HG02763 (cell line): Measurements from ENCODE around the gene SNCG.

Experiments used
- ATAC-seq: cut with Tn5 transposase; IDR thresholded peaks from one replicate; pipeline ENCODE4 v1.9.1; 2021; ENCODE audit warnings: mild to moderate bottlenecking, moderate library complexity; ENCODE audit not compliant: unreplicated experiment

The SNCG gene

DNA sequence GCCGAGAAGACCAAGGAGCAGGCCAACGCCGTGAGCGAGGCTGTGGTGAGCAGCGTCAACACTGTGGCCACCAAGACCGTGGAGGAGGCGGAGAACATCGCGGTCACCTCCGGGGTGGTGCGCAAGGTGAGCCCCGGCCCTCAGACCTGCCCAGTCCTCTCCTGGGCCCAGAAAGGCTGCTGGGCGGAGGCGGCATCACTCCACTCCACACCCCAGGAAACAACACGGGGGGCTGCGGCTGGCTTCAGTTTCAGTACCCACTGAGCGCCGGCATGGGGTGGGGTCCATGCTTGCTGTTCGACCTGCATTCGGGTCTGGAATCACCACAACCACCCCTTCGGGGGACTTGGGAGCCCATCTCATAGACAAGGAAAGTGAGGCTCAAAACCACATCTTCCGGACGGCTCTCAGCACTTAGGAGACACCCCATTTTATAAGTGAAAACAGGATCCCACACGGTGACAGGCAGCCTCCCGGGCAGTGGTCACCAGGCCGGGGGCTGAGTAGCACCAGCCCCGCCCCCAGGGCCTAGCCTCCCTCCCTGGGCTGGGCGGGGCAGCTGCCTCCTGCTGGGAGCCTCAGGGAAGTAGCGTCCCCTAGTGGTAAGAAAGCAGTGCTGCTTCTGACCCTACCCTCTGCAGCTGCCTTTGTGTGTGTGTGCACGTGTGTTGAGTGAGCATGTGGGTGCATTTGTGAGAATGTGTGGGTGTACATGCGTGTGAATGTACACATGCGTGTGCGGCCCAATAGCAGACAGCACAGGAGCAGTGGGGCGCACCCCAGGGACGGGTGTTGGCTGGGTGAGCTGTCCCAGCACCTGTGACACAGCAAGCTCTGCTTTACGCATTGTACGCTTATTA is 1.8 kb downstream of the SNCG start:
- peak; percentile 55 for ATAC-seq

DNA sequence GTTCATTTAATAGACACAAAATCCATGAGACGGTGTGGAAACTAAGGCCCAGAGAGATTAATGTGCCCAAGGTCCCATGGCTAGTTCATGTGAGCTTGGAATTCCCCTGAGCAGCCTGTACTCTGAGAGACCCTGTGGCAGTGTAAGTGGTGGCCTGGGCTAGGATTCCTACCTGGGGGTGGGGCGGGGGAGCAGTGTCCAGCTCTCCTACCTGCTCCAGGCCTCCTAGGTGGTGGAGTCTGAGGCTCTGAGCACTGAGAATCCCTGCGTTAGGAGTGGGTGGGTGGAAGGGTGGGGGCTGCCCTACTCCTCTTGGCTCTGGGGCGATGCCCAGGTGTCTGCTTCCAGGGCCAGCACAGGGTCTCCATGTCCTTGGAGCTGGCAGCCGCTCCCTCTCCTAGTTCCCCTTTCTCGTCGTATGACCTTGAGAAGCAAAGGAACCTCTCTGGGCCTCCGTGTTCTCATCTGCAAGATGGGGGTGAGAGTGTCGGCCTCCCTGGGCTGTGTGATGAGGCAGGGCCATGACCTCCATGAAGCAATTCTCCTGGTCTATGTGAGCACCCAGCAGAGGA is 2.5 kb downstream of the SNCG start:
- ATAC-seq = no peak

DNA sequence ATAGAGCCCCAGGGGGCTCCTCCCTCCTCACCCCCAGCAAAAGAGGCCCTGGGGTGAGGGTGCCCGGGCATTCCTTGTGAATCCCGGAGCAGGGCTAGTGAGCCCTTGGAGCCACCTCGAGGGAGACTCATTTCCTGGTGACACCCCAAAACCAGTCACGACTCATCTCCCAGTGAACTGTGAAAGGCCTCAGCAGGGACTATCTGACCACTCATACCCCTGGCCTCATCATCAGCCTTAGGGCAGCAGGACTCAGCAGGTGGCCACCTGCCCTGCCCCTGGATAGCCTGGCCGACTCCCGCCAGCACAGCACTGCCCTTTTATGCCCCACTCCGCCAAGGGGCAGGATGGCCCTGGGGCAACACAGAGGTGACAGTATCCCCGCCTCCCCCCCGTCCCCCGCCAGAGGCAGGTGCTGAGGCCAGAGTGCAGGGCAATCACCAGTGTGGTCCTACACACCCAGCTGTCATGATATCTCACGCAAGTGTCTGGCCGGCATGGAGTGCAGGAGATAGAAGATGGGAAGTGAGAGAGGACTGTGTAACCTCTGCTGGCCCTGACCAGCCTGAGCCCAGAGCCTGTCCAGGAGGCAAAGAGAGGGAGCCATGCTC is 3.2 kb downstream of the SNCG start:
- ATAC-seq = no peak

DNA sequence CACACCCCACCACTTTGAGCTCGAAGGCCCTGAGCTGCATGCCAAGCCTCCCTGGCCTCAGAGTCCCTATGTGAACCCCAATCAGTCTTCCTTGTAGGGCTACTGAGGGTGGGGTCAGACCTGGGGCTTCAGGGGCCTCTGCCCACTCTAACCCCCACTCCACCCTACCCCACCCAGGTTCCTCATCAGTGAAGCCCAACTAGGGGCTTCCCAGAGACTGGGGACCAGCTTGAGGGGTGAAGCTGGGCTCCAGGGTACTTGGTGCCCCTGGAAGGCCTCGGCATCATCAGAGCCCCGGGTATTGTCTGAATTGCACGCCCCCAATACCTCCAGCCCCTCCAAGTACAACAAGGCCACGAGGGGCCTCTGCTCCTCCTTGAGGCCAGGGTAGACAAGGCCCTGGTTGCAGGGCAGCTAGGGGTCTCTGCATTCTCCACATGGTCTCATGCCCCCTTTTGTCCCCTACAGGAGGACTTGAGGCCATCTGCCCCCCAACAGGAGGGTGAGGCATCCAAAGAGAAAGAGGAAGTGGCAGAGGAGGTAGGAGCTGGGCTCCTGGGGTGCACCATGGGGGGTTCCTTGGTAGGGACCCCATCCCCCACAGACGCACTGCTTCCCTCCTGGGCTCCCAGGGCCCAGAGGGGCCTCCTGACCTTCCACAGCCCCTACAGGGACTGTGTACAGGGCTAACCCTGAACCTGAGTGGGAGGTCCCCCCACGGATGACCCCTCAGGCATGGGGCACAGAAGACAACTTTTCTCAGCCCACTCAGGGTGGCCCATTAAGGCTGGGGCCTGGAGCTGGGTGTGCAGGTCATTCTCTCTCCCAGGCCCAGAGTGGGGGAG is 4.0 kb downstream of the SNCG start:
- ATAC-seq = no peak

DNA sequence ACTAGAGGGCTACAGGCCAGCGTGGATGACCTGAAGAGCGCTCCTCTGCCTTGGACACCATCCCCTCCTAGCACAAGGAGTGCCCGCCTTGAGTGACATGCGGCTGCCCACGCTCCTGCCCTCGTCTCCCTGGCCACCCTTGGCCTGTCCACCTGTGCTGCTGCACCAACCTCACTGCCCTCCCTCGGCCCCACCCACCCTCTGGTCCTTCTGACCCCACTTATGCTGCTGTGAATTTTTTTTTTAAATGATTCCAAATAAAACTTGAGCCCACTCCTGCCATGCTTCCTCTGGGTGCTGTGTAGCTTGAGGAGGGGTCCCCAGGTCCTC is 4.5 kb downstream of the SNCG start:
- ATAC-seq = no peak

DNA sequence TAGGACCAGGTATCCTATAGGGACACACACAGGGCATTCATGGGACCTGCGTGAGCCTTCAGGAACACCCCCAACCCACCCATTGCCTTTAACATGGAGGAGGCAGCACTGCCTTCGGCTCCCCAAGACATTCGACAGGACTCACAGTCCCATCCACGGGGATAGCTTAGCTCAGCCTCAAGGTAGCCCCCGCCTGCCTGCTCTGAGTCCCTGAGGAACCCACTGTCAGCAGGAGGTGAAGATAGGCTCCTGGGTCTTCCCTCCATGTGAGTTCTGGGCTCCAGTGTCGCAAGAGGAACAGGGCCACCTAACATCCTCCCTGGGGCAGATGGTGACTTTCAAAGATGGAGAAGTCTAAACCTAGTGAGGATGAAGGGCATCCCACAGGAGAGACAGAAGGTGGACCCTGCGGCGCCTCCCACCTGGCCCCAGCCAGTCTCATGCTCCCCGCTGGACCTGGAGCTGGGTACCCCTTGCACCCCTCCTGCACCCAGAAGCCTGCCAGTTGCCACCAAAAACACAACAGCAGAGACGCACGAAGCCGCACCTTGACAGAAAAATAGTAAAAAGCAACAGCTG is 5.0 kb downstream of the SNCG start:
- no peak for ATAC-seq

DNA sequence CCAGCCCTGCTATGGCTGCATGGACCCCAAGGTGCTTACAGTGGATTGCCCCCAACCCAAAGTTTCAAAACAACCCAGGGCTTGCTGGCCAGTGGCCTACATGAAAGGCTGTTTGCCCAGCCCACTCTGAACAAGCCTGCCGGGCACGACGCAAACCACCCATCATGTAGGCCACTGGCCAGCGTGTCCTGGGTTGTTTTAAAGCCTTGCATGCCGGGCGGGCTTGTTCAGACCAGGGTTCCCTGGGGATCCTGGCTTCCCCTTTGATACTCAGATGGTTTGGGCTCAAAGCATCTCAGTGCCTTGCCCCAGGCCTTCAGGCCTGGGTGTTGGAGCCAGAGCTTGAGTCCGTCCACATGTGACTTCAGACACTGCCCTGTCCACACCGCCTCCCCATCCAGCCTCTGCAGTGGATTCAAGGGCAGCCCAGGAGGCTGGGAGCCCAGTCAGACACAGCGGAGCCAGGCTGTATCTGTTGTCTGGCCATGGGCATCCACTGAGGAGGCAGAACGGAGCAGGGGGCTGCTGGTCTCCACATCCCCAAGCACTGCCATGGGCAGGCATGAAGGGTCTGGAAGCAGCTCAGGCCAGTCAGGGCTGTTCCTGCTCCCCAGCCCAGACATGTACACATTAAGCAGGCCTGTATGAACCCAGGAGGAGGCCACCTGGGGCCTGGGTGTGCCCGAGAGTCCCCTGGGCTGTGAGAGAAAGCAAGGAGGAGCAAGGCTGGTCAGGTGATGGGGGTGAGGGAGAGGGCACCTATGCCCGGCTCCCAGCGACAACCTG is 5.9 kb downstream of the SNCG start:
- ATAC-seq = no peak

DNA sequence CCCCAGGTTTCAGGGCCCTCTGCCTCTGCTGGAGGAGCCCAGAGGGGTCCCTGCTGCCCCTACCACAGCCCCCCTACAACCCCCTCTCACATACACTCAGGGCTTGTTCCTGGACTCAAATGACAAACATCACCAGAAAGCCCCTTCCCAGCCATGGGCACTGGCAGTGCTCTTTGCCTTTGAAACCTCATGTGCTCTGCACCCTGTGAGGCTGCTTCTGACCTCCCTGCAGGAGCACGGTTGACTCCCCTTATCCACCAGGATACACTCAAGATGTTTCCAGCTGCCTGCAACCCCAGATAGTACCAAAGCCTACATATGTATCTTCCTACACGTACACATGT is 6.4 kb downstream of the SNCG start:
- no peak for ATAC-seq

DNA sequence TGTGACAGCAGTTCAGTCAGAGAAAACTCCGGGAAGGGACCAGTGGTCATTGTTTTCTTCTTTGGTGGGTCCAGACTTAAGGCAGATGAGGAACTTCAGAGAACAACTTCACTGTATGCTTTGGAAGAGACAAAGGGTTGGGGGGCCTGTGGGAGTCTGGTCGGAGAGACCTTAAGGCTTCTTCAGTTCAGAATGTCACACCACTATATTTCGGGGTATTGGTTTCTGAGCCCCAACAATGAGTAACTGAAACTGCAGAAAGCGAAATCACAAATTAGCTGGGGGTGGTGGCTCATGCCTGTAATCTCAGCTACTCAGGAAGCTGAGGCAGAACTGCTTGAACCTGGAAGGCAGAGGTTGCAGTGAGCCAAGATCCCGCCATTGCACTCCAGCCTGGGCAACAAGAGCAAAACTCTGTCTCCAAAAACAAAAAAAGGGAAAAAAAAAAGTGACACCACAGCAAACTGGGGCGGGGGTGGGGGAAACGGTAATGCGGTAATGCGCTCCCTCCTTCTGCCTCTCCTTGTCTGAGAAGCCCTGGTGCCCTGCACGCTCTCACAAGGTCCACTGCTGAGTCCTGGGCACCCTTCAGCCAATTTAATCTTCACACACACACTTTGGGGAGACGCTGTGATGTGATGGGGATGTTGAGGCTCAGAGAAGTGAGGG is 7.7 kb downstream of the SNCG start:
- ATAC-seq = no peak

DNA sequence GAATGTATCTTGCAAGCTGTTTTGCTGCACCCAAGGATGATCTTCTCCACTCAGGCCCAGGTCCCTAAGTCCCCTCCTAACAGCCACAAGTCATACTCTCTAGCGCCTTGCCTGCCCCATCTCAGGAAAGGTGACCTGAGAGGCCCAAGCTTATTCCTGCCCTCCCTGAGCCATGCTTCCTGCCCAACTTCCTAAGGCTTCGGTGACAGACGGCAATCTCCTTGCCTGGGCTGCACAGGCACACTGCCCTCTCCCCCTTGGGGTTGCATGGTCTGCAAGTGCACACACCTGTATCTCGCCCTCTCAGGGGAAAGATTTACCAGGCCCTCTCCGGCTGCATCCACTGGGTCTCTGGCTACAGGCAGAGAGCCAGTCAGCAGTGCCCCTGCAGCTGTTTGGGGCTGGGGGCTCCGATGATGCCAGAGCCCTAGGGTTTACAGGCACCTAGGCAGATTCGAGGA is 9.1 kb downstream of the SNCG start:
- no peak for ATAC-seq

DNA sequence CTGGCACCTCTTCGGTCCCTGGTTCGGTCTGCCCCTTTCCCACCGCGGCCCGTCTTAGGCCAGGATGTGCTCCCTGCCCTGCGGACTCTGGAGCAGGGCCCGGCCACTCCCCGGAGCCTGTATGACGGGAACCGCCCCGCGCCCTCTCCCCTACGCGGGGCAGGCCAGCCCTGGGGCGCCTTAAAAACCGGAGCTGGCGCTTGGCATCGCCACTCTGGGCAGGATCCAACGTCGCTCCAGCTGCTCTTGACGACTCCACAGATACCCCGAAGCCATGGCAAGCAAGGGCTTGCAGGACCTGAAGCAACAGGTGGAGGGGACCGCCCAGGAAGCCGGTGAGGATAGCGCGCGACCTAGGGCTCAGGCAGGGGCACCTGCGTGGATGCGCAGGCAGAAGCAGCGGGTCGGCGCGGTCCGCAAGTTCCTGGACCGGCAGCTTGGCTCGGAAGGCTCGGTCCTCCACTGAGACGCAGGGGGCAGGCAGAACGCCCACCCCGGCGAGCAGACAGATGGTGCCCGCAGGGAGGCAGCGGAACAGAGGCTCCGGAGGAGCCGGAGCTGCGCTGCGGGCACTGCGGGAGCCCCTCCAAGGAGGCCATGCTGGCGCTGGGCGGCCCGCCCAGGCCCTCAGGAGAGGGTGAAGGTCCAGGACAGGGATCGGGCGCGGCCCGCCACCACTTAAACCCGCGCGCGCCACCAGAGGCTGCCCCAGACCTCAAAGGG is 10.0 kb downstream of the SNCG start, which contains the start of gene ADIRF:
Gene ADIRF (plus strand): TSS at position 212 of the 723 bp plus-strand sequence. CDS start 63 bp downstream, at position 275.
- ATAC-seq = no peak

DNA sequence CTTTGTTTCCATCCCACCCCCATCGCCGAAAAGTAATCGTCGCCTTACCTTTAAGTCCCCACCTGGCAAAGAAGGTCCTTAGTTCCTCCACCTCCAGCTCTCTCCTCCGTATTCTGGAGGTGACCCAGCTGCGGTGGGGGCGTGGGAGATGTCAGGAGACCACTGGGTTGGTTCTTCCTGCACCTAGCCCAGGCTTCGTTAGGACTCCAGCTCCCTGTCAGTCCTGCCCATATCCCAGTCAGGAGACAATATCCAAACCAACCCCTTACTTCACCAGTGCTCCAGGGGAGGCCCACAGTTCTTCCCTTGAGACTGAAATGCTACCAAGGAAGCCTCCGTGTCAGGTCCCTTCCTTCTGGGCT is 10.6 kb downstream of the SNCG start:
- no peak for ATAC-seq

DNA sequence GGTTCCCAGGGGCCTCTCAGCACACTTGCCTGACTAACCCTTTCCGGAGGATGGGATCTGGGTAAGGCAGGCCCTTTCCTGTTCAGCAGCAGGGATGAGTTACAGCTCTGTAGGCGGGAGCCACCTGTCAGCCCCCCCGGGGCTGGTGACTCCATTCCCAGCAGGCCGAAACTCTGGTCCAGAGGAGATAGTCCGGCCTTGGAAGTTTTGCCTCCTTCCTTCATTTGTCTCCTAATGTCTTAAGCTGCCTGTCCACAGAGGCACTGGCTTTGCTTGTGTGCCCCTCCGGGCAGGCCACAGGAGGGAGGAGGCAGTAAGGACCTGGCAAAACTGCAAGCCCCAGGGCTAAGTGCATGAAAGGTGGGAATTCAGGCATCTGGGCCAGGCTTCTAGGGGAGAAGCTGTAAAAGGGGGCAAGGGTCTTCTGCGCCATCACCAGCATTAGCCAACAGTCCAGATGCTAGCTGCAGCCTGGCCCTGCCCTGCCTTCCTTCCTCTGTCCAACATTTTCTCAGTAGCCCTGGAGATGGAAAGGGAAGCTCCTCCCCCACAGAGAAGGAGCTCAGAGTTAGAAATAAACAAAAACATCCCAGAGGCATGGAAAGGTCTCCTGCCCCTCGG is 11.1 kb downstream of the SNCG start:
- ATAC-seq = no peak

DNA sequence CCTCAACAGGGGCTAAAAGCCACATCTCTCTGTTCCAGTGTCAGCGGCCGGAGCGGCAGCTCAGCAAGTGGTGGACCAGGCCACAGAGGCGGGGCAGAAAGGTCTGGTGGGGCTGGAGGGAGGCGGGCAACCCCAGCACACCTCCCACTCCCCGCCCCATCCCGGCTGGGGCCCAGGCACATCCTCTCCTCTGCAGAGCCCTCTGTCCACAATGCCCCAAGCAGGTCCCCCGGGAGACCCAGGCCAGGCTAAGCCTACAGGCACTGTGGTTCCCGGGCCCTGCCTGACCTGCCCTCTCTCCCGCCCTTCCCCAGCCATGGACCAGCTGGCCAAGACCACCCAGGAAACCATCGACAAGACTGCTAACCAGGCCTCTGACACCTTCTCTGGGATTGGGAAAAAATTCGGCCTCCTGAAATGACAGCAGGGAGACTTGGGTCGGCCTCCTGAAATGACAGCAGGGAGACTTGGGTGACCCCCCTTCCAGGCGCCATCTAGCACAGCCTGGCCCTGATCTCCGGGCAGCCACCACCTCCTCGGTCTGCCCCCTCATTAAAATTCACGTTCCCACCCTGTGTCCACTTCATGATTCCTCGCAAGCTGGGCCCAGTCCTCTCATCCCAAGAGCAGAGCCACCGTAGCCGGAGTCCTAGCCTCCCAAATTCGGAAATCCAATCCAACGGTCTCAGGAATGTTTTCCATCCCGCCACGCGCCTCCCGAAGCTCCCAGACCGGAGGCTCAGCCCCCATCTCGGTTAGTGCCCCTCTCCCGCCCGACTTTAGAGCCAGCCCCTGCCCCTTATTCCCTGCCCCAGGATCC is 12.0 kb downstream of the SNCG start:
- no peak for ATAC-seq

DNA sequence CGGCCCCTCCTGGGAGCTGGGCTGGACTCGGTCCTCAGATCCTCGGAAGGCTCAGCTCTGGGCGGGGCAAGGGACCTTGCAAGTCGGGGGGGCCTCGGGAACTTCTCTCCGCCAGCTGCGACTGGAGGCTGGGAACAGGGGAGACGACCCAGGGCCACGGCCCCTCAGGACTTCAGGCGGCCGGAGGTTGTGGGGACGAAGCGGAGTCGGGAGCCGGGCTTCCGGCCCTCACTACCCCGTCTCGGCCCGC is 12.5 kb downstream of the SNCG start:
- ATAC-seq = no peak

DNA sequence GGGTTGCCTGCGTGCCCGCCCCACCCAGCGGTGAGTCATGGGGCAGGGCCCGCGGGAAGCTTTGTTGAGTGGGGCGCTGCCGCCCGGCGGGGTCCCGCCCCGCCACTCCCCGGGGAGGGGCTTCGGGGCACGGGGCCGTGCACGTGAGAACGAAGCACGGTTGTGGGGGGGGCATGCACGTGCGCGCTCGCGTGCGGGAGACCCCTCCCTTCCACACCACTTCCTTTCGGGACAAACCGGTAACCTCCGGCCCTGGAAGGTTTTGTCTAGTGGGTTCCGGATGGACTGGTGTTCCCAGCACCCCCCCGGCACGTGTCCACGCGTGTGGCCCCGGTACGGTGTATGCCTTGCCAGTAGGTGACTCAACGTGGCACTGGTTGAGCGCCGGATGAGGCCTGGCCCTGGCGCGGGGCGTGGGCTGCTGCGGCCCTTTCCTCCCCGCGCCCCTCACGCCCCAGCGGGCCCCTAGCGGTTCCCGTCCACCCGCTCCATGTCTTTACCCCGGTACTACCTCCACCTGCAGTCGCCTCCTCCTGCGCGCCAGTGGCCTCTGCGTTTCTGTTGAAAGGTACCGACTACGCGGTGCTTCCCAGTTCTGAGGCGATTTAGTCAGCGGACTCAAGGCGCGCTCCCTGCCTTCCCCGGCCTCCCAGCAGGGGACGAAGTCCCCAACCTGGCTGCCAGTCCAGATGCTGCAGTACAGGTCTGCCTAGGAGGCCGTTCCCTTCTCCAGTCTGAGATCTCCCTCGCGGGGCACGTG is 13.0 kb downstream of the SNCG start:
- ATAC-seq = peak; percentile 79

DNA sequence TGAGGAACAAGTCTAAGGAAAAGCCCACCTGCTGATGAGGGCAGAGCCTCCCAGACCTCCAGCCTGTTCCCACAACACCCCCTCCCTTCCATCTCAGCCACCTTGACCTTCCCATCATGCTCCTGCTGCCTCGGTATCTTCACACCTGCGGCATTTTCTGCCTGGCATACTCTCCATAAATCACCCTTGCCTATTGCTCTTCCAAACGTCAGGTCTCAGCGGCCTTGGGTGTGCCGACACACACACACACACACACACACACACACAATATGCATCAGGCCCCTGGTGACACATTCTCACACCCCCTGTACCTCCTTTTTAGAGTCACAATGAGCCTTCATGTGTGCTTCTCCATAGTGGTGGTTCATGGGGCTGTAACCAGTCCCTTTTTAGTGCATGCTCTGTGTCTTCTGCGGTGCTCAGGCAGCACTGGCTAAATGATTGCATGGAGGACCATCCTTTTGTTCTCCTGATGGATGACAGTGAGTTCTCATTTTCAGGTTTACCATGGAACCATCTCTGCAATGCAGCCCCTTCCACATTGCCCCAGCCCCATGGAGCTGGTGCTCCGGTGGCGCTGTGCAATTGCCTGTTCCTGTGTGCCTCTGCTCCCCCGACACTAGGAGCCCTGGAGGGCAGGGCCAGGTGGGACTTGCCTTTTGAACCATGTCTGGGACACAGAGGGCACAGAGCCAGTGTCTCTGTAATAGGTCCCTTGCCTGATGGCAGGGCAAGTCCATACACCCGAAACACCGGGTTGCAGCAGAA is 14.4 kb downstream of the SNCG start:
- no peak for ATAC-seq
